Upper lobe of left lung (tissue), 4 donors: ENCODE measurements around the gene HACD2.

Experiments used
- EP300 ChIP-seq, 4 donors: sonication (generic); formaldehyde crosslinking; IDR thresholded peaks; one replicate each; pipeline ENCODE4 v1.5.1; 2017; ENCODE audit warnings: antibody characterized with exemption in 4 of 4, control low read depth in 2 of 4
- POLR2A ChIP-seq, 4 donors: fragments of 450-650 bp; IDR thresholded peaks; one replicate each; pipeline ENCODE4 v1.5.1; 2016 to 2017; ENCODE audit warnings: antibody characterized with exemption in 4 of 4, mild to moderate bottlenecking in 2 of 4
- POLR2AphosphoS5 ChIP-seq, 2 donors: sonication (generic); formaldehyde crosslinking; IDR thresholded peaks; one replicate each; pipeline ENCODE4 v1.5.1; 2017; ENCODE audit warnings: antibody characterized with exemption in 2 of 2
- TF ChIP-seq, protein P1 (sequence below), 6 experiments: fragments of 450-650 bp in 4 of 6; fragments of 200-600 bp in 2 of 6; sonication (generic) in 2 of 6; IDR thresholded peaks; one replicate each; pipeline ENCODE4 v1.5.1; 2016 to 2019; ENCODE audit warnings: antibody characterized with exemption in 6 of 6

DNA sequence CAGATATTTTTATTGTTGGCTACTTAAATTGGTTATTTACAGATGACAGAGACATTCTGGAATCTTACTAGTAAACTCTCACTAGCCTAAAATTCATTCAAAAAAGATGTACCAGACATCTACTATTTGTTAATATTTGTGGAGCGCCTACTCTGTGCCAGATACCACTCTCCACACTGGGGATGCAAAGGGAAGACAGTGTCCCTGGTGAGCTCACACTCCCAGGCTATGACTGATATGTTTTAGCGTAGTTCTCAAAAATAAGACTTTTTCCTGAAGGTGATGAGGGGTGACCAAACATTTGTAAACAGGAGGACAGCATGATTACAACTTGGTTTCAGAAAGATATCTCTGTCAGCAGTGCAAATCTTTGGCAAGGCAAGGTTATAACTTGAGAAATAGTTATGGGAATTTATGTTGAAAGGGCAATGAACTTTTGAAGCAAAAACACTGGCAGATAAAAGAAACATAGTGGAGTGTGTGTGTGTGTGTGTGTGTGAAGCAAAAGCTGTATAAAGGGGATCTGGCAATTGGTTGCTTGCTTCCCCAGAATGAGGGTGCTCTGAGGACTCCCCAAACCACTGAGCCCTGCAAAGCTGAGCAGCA lies 51.2 kb downstream of the HACD2 start:
- TF ChIP-seq, protein P1, sequence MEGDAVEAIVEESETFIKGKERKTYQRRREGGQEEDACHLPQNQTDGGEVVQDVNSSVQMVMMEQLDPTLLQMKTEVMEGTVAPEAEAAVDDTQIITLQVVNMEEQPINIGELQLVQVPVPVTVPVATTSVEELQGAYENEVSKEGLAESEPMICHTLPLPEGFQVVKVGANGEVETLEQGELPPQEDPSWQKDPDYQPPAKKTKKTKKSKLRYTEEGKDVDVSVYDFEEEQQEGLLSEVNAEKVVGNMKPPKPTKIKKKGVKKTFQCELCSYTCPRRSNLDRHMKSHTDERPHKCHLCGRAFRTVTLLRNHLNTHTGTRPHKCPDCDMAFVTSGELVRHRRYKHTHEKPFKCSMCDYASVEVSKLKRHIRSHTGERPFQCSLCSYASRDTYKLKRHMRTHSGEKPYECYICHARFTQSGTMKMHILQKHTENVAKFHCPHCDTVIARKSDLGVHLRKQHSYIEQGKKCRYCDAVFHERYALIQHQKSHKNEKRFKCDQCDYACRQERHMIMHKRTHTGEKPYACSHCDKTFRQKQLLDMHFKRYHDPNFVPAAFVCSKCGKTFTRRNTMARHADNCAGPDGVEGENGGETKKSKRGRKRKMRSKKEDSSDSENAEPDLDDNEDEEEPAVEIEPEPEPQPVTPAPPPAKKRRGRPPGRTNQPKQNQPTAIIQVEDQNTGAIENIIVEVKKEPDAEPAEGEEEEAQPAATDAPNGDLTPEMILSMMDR (IDR thresholded peaks at IDR 0.05) = no peak
- TF ChIP-seq POLR2A (IDR thresholded peaks at IDR 0.05) (no peak), POLR2AphosphoS5 (IDR thresholded peaks at IDR 0.05) (no peak), EP300 (IDR thresholded peaks at IDR 0.05) (no peak)
